A172 (cell line): ENCODE measurements around the gene TCEAL1. TPM values are rescaled to one million over a fixed set of nuclear protein-coding genes. Genes with fewer than 3 reads are reported as not detected.

Source experiments
- total RNA-seq: library from RNA; depleted of rRNA; stranded (reverse); fragments of >200 nt; shearing (Covaris generic); gene quantifications from 2 replicates; pipeline ENCODE4 v1.2.3, GENCODE V29; 2014; rRNA removed

Gene TCEAL1
- total RNA-seq, 1 experiment from 2014 or later, result 43.2 TPM

Other genes with a start within 250 kb of the TCEAL1 start
- not detected in 2 replicates for gene RAB40A, start 109.5 kb upstream of the TCEAL1 start, total RNA-seq
- 63.3 and 63.9 TPM in 2 replicates for gene TCEAL4, start 43.5 kb upstream of the TCEAL1 start, total RNA-seq
- 15.7 and 16.9 TPM in 2 replicates for gene TCEAL3, start 21.0 kb upstream of the TCEAL1 start, total RNA-seq
- 347 and 427 TPM in 2 replicates for gene MORF4L2, start 57.7 kb downstream of the TCEAL1 start, total RNA-seq
- not detected in 2 replicates for gene TMEM31, start 81.9 kb downstream of the TCEAL1 start, total RNA-seq
- not detected in 2 replicates for gene PLP1, start 147.9 kb downstream of the TCEAL1 start, total RNA-seq
- gene RAB9B, start 203.3 kb downstream of the TCEAL1 start, total RNA-seq, result 0.96 and 3.3 TPM in 2 replicates